Keratinocyte (primary cell): Measurements from ENCODE around the gene UNC93A. TPM values are rescaled to one million over a fixed set of nuclear protein-coding genes. Genes with fewer than 3 reads are reported as not detected.
"Not testable (repeated sequence)": the region's sequence is repeated elsewhere in the genome, so short reads cannot be mapped to it uniquely, and the experiment has no call there.

Experiments
- DNase-seq: peaks from one replicate; pipeline ENCODE4 v3.0.0-alpha.2; 2011; ENCODE audit warnings: low read depth, missing footprints, low spot score
- FAIRE-seq: peaks from 2 replicates; lab custom pipeline; 2011; peaks lifted over from hg19 to GRCh38; lab: Jason Lieb, UNC
- H2AFZ ChIP-seq: 2 replicates; pipeline ENCODE4 v1.6.0; 2012; ENCODE audit warnings: low read length, control low read depth, inconsistent platforms; ENCODE audit not compliant: control insufficient read depth
- H3K27ac ChIP-seq: 2 replicates; pipeline ENCODE4 v1.5.1; 2011; ENCODE audit warnings: low read length; ENCODE audit not compliant: control insufficient read depth, insufficient read depth
- H3K27me3 ChIP-seq: 3 replicates; pipeline ENCODE4 v1.6.0; 2011; ENCODE audit warnings: low read length; ENCODE audit not compliant: control insufficient read depth, insufficient read depth; ENCODE audit errors: extremely low read depth
- H3K36me3 ChIP-seq, 2 experiments: 2 replicates in 1 of 2; 3 replicates in 1 of 2; pipeline ENCODE4 v1.5.1; 2011; ENCODE audit warnings: low read length in 2 of 2, mild to moderate bottlenecking in 1 of 2; ENCODE audit not compliant: control insufficient read depth in 2 of 2, insufficient read depth in 2 of 2; ENCODE audit errors: extremely low read depth in 1 of 2
- H3K4me1 ChIP-seq: 3 replicates; pipeline ENCODE4 v1.5.1; 2011; ENCODE audit warnings: low read length; ENCODE audit not compliant: control insufficient read depth, insufficient read depth; ENCODE audit errors: extremely low read depth
- H3K4me2 ChIP-seq: 3 replicates; pipeline ENCODE4 v1.6.0; 2011; ENCODE audit warnings: low read depth, low read length; ENCODE audit not compliant: control insufficient read depth, insufficient read depth; ENCODE audit errors: extremely low read depth
- H3K4me3 ChIP-seq, 3 experiments: fragments of 200-600 bp in 1 of 3; sonication (generic) in 1 of 3; 2 replicates in 2 of 3; 3 replicates in 1 of 3; pipeline ENCODE4 v1.5.1; 2011 to 2016; ENCODE audit warnings: low read length in 3 of 3, mild to moderate bottlenecking in 3 of 3, control low read depth in 2 of 3, inconsistent platforms in 1 of 3, low read depth in 1 of 3, mixed read lengths in 1 of 3, mixed run types in 1 of 3, moderate library complexity in 1 of 3; ENCODE audit not compliant: control insufficient read depth in 2 of 3, insufficient read depth in 2 of 3; ENCODE audit errors: extremely low read depth in 1 of 3
- H3K79me2 ChIP-seq: 2 replicates; pipeline ENCODE4 v1.6.0; 2012; ENCODE audit warnings: low read length; ENCODE audit not compliant: control insufficient read depth, insufficient read depth
- H3K9ac ChIP-seq: 3 replicates; pipeline ENCODE4 v1.6.0; 2011; ENCODE audit warnings: low read length; ENCODE audit not compliant: control insufficient read depth, insufficient read depth; ENCODE audit errors: extremely low read depth
- H3K9me1 ChIP-seq: 3 replicates; pipeline ENCODE4 v1.6.0; 2011; ENCODE audit warnings: low read length; ENCODE audit not compliant: control insufficient read depth, insufficient read depth; ENCODE audit errors: extremely low read depth
- H3K9me3 ChIP-seq: 2 replicates; pipeline ENCODE4 v1.5.1; 2012; ENCODE audit warnings: low read depth, low read length; ENCODE audit not compliant: control insufficient read depth
- H4K20me1 ChIP-seq: 3 replicates; pipeline ENCODE4 v1.6.0; 2011; ENCODE audit warnings: low read length; ENCODE audit not compliant: control insufficient read depth, insufficient read depth; ENCODE audit errors: extremely low read depth
- CTCF ChIP-seq, 3 experiments: IDR thresholded peaks in 1 of 3; conservative IDR thresholded peaks in 1 of 3; optimal IDR thresholded peaks in 1 of 3; 2 replicates in 2 of 3; 3 replicates in 1 of 3; pipeline versions ENCODE3 to v1.5.1; 2011; ENCODE audit warnings: low read length in 3 of 3, mild to moderate bottlenecking in 3 of 3, moderate library complexity in 2 of 3, control low read depth in 1 of 3, inconsistent platforms in 1 of 3; ENCODE audit not compliant: insufficient read depth in 2 of 3; ENCODE audit errors: extremely low read depth in 1 of 3
- EZH2 ChIP-seq: IDR thresholded peaks from one replicate; pipeline ENCODE4 v1.6.1; 2012; ENCODE audit warnings: inconsistent platforms, mild to moderate bottlenecking, low read length, moderate library complexity
- dilution Hi-C: fragments of 300-500 bp; cut with MboI; formaldehyde crosslinking; loops from one replicate; pipeline ENCODE4 v1.7.0; 2020; ENCODE audit warnings: low sequenced_read_pairs; ENCODE audit not compliant: extremely low pct_ligation_motif_present
- polyA minus RNA-seq, 3 experiments: library from RNA; depleted of rRNA, polyadenylated mRNA; stranded (reverse); fragments of >200 nt; gene quantifications; 1 replicate in 1 of 3; 2 replicates in 1 of 3; 3 replicates in 1 of 3; pipeline ENCODE4 v1.2.3, GENCODE V29; 2011
- polyA plus RNA-seq, 5 experiments: library from polyadenylated mRNA; depleted of rRNA in 3 of 5; stranded (reverse) in 3 of 5; stranded (forward) in 1 of 5; unstranded in 1 of 5; fragments of >200 nt; gene quantifications; 1 replicate in 1 of 5; 2 replicates in 3 of 5; 3 replicates in 1 of 5; pipeline versions ENCODE4 v1.2.1 to v1.2.3, GENCODE V29; 2011 to 2012; ENCODE audit warnings: missing spikeins in 2 of 5, low read depth in 1 of 5, low replicate concordance in 1 of 5

Gene UNC93A
- polyA plus RNA-seq (0.10 TPM in 1 of 3 replicates, not detected in the others), polyA minus RNA-seq (not detected in 3 replicates)
- polyA plus RNA-seq (2011; ENCODE audit: low read depth), result 1.1 TPM
- polyA plus RNA-seq (2011; cell fraction: cytosol; rRNA removed), result not detected in 2 replicates
- polyA plus RNA-seq (2011; cell fraction: nucleus; rRNA removed), result not detected in 2 replicates
- polyA plus RNA-seq (2012; ENCODE audit: low replicate concordance), result 0.61 TPM in 1 of 2 replicates, not detected in the other
- not detected for polyA minus RNA-seq (2011; cell fraction: cytosol; rRNA and poly(A)+ RNA removed)
- not detected in 2 replicates for polyA minus RNA-seq (2011; cell fraction: nucleus; rRNA and poly(A)+ RNA removed)

DNA sequence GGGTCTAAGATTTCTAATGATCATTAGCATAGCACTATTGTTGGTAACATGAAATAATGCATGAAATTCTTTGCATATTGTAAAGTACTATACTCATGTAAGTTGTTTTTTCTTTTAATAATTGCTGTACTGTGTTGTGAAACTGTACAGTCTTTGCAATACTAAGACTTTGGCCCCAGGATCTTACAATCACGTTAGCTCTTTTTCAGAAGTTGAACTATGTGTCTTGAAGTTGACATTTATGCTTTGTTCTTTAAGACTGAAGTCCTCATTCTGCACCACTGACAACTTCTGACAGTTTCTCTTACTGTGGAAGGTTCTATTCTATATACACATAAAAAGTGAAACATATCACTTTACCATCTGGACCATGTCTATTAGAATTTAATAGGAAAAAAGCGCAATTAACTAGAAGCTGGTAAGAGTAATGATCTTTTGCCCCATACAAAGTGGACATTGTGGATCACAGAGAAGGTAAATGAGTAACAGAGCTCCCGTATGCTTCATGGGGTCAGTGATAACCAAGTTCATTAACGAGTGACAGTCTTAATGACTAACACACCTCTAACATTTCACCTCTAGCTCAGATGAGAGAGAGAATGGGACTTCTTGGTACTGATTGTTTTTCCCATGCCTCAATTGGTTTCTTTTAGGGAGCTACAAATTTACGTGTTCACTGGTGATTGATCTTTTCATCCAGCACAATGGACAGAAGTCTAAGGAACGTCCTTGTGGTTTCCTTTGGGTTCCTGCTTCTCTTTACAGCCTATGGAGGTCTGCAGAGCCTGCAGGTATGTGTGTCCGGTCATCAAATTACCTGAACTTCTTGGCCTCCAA is at the start of gene UNC93A:
TSS of gene UNC93A (plus strand) at position 530 of the 837 bp plus-strand sequence. CDS start at position 705, 175 bp downstream.
- Histone ChIP-seq H4K20me1 (no peaks in the 10 kb centered on the region), H3K4me2 (no peak within 1 kb of the TSS), H3K9me3 (no peaks in the 10 kb centered on the region), H3K27me3 (no peaks in the 10 kb centered on the region), H3K27ac (no peak within 1 kb of the TSS), H3K79me2 (no peaks in the 10 kb centered on the region), H2AFZ (no peak within 1 kb of the TSS), H3K4me1 (no peaks in the 10 kb centered on the region), H3K9ac (no peak within 1 kb of the TSS), H3K9me1 (no peaks in the 10 kb centered on the region), H3K36me3 (no peaks in the 10 kb centered on the region), H3K4me3 (no peak within 1 kb of the TSS)
- TF ChIP-seq CTCF (optimal IDR thresholded peaks at IDR 0.05 in 1 of 3, IDR thresholded peaks at IDR 0.05 in 1 of 3, conservative IDR thresholded peaks at IDR 0.05 in 1 of 3; ENCODE audit: extremely low read depth in 1 of 3, insufficient read depth in 2 of 3, low read length in 3 of 3) (no peak), EZH2 (no peak)
- FAIRE-seq (no peak), DNase-seq (no peak)
- dilution Hi-C loops, result no loop called here

DNA sequence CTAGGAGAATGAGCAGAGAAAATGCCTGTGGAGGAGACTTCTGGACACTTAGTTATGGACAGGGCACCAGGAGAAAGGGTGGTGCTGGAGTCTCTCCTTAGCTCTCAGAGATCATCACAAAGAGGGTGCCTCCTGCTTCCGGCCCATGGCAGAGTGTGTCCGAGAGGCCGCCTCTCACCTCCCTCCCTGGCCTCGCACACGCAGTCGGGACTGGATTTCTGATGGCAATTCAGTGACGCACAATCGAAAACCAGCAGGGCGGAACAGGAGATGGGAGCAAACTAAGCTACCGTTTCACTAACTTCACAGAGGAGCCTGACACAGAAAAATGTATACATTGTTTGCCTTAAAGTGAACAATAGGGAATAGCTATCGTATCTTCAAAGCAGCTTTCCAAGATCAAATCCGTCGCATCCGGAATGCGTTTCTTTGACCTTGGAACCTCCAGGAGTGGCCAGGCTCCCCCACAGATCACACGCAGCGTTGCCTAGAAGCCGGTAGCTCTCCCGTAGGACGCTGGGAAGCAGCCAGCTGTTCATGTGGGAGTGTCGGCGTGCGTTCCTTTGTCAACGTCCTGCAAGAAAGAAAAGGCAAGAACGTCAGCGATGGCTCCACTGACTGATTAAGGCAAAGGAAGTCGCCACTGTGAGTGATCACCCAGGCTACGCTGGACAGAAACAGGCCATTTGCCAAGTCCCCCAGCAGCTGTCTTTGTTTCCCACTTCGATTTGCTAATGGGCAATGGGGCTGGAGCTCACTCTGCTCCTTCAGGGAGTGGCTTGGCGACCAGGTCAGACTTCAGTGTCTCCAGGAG is 49.6 kb upstream of the UNC93A start:
- H3K4me3 ChIP-seq, H3K4me2 ChIP-seq, H3K27me3 ChIP-seq, H3K36me3 ChIP-seq, H3K27ac ChIP-seq, H2AFZ ChIP-seq, DNase-seq, H3K79me2 ChIP-seq, H3K9me3 ChIP-seq, FAIRE-seq, dilution Hi-C loops, H3K4me1 ChIP-seq, H4K20me1 ChIP-seq, H3K9ac ChIP-seq, H3K9me1 ChIP-seq: not testable (repeated sequence)

- DNase-seq, dilution Hi-C loops, H2AFZ ChIP-seq, FAIRE-seq, H3K4me2 ChIP-seq, H3K4me1 ChIP-seq, H4K20me1 ChIP-seq, H3K9ac ChIP-seq, H3K36me3 ChIP-seq, H3K4me3 ChIP-seq, H3K27me3 ChIP-seq, H3K9me1 ChIP-seq, H3K79me2 ChIP-seq, H3K9me3 ChIP-seq, H3K27ac ChIP-seq: not testable (repeated sequence)
These were observed 49.0 kb upstream of the UNC93A start for GRCh38 chr6:167242135-167242506.

DNA sequence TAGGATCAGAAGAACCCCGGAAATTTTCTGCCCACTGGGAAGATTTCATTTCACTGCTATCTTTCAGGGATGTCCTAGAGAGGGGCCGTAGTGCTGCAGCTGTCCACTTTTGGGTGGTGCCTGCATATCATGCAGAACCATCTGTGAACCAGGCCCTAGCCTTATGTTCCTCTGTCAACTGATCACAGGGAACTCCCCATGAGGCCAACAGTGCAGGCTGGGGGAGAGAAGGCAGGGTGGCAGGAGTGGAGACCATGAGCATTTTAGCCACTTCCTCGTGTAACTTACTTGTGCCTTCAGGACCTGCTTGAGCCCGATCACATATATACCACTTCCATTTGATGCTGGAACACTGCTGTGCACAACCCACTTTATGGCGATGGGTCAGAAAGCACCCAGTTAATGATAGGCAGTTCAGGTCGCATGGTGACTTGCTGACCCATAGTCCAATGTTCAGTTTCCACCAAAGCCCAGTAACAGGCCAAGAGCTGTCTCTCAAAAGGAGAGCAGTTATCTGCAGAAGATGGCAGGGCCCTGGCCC is 48.5 kb upstream of the UNC93A start:
- H3K27ac ChIP-seq, H4K20me1 ChIP-seq, DNase-seq, H3K9ac ChIP-seq, H3K4me1 ChIP-seq, H3K27me3 ChIP-seq, dilution Hi-C loops, H3K79me2 ChIP-seq, H3K4me3 ChIP-seq, FAIRE-seq, H3K4me2 ChIP-seq, H2AFZ ChIP-seq, H3K9me1 ChIP-seq, H3K9me3 ChIP-seq, H3K36me3 ChIP-seq: not testable (repeated sequence)
